HG03135 (cell line): ENCODE data around the gene SLIT1.

Experiments used
- ATAC-seq: cut with Tn5 transposase; IDR thresholded peaks from one replicate; pipeline ENCODE4 v1.9.1; 2021; ENCODE audit warnings: mild to moderate bottlenecking, moderate library complexity; ENCODE audit not compliant: unreplicated experiment

SLIT1 gene

DNA sequence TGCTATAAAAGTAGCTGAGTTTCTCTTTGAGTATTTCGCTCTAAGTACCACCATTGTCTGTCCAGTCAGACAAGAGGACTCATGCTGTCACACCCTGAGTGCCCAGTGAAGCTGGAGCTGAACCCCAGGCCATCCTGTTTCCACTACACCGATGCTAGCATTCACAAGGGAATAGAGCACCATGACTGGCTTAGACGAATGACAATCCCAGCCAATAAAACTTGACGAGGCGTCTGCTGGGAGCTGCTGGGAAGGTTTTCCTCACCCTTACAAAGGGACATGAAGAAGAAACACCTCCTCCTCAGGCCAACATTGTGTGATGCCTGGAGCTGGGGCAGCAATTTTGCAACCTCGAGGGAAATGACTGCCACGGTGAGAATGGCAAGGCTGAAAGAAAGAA is 17.5 kb upstream of the SLIT1 start:
- ATAC-seq = no peak

DNA sequence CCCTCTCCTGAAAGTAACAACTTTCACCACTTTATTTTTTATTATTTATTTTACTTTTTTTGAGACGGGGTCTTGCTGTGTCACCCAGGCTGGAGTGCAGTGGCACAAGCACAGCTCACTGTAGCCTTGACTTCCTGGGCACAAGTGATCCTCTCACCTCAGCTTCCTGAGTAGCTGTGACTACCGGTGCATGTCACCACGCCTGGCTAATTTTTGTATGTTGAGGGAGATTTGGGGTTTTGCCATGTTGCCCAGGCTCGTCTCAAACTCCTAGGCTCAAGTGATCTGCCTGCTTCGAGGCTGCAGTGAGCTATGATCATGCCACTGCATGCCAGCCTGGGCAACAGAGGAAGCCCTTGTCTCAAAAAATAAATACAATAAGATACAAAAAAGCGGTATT is 14.9 kb upstream of the SLIT1 start:
- no peak for ATAC-seq

DNA sequence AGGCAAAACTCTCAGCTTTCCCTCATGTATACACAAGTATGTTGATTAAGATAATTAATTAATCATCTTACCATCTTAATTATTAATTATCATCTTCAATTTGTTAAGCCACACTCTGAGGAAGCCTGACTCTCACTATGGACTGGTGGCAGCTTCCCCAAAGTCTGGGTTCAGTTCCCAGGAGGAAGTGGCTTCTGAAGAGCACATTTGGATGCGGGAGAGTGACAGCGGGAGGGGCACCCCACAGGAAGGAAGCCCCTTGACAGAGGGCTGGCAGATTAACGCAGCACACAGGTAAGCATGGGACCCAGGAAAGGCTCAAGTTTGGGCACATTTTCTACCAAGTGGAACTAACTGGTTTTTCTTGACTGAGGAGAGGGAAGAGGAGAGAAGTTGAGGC is 13.4 kb upstream of the SLIT1 start:
- no peak for ATAC-seq

DNA sequence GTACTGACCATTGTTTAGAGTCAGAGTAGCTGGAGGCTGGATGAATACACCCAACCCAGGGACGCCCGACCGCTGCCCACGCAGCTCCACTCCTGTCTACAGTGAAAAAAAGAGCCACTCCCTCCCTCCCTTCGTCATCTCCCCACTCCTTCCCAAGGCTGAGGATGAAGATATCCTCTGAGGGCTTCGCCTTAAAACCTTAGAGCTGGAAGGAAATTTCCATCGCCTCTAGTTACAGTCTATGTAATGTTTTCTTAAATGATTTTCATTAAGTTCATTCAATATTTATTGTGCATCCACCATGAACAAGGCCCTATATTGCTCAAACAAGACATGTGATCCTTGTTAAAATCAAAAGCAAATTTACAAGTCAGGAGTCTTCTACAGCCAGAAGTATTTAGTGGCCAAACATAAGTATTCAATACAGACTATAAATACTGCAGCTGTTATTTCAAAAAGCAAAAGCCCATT is 11.3 kb upstream of the SLIT1 start:
- no peak for ATAC-seq

DNA sequence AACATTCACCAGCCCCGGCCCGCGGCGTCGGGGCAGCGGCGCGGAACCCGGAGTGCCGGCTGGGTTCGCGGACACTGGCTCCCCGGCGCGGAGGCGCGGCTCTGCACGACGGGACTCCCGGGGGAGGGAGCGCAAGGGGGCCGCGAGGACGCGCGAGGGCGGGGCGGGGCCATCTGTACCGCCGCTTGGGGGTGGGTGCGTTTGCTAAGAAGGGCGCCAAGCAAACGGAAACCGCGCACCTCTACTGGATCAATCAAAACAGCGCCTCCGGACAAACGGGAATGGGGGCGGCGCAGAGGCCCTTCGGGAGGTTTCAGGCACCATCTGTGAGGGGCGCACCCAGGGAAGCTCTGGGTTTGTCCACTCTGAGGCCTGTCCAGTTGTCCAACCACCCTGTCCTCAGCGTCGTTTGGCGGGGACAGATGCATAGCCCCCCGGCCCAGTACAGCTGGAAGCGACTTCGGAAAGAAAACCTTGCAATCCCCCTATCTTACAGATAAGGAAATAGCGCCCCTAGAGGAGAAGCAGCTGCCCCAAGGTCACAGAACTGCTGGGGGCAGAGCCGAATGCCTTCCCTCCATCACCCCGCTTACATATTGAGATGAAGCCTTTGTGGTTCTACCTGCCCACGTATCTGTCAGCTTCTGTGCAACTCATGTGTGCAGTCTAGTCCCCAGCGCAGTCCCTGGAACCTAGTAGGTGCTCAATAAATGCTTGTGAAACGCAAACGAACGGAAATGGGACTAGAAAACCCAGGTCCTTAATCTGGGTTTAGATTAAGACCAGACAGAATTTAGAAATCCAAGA is 10.7 kb upstream of the SLIT1 start:
- no peak for ATAC-seq

DNA sequence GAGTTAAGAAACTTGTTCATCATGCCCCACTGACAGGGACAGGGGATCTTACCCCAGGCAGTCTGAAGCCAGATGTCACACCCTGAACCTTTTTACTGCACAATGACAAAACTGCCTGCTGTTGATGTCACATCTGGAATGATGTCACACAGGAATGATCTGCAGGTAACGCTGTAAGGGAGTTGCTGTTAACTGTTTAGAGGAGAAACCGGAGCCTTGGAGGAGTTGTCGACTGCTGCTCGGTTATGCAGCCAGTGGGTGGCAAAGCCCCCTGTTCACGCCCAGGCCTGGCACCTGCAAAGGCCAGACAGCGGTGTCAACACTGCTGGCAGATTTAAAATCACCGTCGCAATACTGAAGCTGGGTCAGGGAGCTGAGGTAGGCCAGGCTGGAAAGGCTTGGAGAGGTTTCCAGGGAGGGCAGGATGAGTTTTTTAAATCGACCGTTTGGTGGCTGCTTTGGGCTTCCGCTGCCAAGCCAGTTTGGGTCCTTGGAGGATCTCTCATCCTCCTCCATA is 10.0 kb upstream of the SLIT1 start:
- no peak for ATAC-seq

DNA sequence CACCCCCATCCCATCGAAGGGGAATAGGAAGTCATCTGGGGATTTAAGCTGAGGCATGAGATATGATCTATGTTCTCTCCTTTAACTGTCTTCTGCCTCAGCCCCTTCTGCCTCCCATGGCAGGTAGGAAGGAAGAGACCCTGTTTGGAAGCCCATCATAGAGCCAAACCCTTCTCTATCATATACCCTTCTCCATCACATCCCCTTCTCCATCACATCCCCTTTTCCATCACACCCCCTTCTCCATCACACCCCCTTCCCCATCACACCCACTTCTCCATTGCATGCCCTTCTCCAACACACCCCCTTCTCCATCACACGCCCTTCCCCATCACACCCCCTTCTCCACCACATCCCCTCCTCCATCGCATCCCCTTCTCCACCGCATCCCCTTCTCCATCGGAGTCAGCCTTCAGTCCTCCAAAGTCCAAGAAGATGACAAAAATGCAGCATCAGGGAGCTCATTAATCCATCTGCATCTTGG is 7.2 kb upstream of the SLIT1 start:
- no peak for ATAC-seq

DNA sequence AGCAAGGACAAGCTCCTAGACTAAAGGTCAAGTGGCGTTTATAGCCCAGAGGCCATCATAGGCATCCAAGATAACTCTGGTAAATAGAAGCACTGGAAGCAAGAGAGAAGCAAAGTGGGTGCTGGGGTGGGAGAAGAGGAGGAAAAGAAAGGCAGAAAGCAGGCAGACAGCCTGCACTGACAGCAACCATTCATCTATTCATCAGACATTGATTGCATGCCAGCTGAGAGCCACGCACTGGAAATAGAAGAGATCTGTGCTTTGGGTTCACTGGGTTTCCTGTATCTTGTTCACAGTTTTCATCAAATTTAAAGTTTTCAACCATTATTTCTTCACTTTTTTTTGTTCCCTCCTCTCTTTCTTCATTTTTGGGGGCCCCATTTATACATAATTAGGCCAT is 4.7 kb upstream of the SLIT1 start:
- ATAC-seq = no peak

DNA sequence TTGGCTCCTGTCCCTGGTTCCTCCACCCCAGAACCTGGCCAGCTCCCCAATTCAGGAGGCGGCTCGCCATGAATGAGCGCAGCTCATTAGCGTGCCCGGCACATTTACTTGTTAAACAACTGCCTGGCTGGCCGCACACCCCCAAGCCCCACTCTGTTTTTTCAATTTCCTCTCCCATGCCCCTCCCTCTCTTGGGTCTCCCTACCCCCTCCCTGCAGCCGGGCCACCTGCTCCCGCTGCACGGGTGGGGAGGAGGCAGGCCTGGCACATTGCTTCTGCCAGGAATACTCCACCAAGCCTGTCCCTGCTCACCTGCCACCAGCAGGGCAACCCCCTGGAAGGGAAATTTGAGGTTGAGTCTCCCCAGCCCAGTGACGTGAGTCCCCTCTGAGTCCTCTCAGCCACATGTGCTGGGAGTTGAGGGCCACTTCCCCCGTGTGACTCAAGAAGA is 2.5 kb upstream of the SLIT1 start:
- ATAC-seq = no peak

DNA sequence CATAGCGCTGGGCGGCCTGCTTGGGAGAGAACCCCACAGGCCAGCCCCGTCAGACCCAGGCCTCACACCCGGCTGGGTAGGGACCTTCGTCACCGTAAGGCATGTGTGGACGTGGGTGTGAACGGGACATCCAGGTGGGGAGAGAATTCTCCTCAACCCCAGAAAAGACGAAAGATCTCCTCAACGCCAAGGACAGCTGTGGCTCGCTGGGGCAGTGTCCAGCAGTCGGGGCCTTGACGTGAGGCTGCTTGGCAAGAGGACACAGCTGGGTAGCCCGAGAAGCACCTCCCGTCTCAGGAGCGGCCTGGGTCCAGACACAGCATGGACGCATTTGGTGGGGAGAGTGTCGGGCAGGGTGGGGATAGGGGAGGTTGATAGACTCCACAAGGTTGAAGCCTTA is 1.2 kb upstream of the SLIT1 start:
- ATAC-seq = no peak

DNA sequence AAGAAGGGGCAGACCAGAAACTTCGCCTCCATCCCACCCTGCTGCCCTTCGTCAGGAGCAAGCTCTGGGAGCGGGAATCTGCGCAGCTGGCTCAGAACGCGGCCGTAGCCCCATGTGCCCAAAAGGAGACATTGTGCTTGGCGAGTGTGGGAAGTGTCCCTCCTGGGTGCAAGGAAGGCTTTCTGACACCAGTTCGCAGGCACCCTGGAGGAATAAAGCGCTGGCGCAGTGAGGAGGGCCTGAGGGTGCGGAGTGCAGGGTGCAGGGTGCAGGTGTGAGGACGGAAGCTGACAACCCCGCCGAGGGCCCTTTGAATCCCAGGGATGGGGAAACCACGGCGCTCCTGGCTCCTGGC is 811 bp downstream of the SLIT1 start:
- ATAC-seq = no peak

DNA sequence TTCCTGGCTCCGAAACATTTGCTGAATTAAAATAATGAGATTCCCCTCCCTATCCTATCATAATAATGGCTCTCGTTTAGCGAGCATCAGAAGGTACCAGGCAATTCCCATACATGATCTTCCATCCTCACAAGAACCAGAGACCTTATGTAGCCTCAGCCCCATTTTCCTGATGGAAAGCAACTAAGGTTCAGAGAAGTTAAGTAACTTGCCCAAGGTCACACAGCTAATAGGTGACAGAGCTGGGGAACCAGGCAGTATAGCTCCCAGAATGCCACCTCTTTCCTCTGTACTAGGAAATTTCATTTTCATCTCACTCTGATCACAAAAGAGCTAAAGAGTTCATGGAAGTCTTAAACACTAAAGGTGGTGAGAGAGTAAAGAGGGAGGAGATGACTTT is 2.4 kb downstream of the SLIT1 start:
- ATAC-seq = no peak

DNA sequence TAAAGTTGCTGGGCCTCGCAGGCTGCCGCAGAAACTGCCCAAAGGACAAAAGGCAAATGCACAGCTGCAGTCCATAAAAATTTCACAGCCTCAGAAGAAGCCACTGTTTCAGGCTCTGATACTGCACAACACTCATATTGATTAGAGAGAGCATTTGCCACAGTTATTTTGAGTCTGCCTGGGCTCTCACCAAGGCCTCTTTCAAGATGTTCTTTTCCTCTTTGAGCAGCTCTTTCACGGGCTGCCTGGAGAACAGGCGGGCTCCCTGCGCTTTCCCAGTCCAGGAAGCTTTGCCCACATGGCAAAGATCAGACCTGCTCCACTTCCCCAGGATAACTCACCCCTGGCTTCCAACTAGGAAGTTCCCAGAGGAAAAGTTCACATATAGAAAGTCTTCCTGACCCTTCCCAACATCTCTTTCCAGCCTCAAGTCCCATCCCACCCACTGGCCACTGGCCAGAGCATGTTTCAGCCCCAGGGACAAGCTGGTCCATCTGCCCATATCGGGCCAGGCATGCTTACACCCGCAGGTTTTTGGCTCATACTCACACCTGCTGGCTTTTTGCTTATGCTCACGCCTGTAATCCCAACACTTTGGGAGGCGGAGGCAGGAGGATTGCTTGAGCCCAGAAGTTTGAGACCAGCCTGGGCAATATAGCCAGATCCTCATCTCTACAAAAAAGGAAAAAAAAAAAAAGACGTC is 3.3 kb downstream of the SLIT1 start:
- ATAC-seq = no peak

DNA sequence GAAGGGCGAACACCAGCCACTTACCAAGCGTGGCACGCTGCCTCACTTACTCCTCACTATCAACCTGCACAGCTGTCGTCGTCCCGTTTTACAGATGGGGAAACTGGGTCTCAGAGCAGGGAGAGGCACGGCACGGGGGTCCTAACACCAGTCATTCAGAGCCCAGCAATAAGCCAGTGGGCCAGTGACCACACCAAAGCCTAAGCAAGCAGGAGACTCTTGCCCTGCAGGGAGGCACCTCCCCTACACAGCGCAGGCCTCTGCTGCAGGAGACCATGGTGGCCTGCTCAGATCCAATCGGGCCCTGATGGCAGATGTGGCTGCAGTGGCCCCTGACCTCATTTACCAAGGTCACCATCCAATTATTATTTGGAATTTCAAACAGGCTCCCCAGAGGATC is 4.8 kb downstream of the SLIT1 start:
- no peak for ATAC-seq

DNA sequence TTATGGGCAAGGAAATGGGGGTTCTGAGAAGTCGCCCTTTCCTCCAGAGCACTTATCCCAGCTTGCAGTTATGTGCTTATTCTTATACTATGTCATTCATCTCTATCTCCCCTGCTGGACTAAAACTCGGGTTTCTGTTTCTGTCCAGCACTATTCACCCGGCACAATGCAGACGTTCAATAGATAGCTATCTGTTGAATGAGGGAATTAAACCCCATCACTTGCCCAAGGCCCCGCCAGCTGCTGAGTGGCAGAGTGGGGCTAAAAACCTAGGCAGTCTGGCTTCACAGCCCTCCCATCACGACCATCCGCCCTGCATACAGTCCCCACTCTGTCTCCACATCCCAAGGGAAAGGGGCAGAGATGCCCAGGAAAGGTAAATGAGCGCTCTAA is 5.4 kb downstream of the SLIT1 start:
- ATAC-seq = no peak

DNA sequence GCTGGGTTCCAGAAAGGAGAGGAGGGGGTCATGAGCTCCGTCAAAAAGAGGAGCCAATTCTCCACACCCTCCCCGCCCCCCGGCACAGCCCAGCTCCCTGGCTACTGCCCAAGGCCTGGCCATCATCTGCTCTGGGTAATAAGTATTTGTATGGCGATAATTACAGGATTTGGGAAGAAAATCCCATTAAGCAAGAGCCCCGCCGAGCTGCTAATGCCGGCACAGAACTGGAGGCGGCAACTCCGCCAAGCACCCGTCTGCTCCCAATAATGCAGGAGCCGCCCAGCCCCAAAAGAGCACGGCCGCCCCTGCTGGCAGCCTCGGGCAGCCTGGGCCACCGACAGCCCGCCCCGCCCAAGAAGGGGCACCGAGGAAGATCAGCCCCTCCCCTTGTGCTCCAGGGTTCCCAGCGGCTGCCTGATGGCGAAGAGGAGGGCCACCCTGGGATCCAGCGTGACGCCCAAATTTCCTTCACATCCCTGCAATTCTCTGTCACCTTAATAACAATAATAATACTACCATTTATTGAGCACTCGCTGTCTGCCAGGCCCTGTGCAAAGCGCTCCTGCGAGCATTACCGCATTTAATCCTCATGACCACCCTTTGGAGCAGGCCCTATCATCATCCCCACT is 5.9 kb downstream of the SLIT1 start:
- ATAC-seq = no peak

DNA sequence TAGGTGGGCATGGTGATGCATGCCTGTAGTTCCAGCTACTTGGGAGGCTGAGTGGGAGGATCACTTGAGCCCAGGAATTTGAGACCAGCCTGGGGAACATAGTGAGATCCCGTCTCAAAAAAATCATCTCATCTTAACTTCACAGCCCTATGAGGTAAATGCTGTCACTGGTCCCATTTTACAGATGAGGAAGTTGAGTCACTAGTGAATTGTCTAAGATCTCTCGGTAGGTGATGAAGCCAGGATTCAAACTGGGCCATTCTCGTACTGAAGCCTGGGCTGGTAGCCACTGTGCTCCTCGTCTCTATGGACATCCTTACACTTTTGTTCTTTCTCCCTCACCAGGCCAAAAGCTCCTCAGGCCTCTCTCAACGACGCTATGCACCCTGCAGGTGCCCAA is 6.4 kb downstream of the SLIT1 start:
- ATAC-seq = no peak

DNA sequence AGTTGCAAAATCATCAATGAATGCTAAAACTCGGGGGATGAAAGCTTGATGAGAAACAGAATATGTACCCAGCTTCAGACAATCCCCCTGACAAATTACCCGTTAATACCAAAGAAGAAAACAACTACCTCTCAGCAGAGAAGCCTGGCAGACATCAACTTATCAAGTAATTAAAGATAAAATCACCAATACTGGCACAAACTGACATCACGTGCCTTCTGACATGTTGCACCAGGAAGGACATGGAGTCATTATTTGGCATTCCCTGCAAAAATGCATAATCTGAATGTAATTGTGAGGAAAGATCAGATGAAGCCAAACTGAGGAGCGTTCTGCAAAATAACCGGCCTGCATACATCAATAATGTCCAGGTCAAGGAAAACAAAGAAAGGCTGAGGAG is 7.7 kb downstream of the SLIT1 start:
- no peak for ATAC-seq

DNA sequence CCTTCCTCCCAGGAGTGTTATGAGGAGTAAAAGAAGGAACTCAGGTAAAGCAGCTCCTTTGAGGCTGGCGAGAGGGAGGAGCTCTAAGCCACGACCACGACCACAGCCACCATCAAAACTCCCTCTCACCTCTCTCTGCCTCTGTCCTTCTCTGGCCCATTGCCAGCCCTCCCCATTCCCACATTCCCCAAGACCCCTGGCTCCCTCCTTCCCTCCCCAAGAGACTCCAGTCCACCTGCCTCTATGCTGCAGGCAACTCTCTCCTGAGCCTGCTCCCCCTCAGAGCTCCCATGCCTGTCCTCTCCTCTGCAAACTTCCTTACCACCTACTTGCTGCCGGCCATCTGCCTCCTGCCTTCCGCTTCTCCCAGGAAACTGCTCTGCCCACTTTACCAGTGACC is 9.5 kb downstream of the SLIT1 start:
- ATAC-seq = no peak

DNA sequence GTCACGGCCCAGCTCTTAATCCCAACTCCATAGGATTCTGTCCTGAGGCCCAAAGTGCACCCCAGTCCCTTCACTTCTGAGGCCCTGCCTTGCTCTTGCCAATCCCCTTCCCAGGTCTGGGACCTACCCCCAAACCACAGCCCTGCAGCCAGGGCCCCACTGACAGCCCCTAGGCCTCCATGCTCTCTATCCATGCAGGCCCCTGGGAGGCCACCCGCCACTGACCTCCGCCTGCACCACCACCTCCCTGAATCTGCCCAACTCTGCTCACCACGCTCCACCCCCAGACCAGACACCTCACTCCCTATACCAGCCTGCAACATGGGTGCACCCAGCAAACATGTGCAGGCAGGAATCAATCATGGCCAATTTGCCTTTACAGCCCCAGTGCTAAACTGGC is 10.2 kb downstream of the SLIT1 start:
- ATAC-seq = no peak

DNA sequence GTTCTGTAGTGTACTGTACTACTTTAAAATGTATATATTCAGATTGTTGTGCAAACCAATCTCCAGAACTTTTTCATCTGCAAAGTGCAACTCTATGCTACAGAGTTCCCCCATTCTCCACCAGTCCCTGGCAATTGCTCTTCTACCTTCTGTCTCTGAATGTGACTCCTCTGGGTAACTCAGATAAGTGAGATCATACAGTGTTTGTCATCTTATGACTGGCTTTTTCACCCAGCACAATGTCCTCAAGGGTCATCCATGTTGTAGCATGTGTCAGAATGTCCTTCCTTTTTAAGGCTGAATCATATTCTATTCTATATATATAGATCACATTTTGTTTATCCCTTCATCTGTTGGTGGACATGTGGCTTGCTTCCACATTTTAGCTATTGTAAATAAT is 10.8 kb downstream of the SLIT1 start:
- ATAC-seq = no peak

DNA sequence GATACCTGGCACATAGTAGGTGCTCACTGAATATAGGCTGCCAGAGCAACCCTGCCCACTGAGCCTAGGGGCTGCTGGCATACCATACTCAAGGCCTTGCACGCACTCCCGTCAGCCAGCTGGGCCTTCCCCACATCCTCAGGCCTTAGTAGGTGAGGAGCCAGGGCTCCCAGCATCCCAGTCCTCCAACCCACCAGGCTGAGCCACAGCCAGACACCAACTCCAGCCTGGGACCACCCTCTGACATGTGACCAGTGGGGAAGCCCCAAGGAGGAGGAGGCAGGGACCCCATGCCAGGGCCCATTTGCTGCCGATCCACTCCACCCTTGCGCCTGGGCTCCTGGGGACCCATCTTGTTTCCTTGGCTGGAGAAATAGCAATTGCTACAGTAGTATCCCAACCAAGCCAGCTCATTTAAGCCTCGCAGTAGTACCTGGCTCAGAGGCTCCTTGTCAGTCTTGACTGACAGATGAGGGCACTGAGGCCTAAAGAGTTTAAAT is 11.4 kb downstream of the SLIT1 start:
- ATAC-seq = no peak
